Activated CD8-positive, alpha-beta T cell treated with anti-CD3 and anti-CD28 coated beads for 36 hours (primary cell): ENCODE measurements around the gene SARS1. TPM values are rescaled to one million over a fixed set of nuclear protein-coding genes. Genes with fewer than 3 reads are reported as not detected.
A peak's percentile ranks its signal among the peaks of the same experiment; 100 is the strongest.
"Not testable (repeated sequence)": the region's sequence is repeated elsewhere in the genome, so short reads cannot be mapped to it uniquely, and the experiment has no call there.

Experiments
- ATAC-seq: fragments of 200-7000 bp; cut with Tn5 transposase; one replicate; pipeline ENCODE4 v1.10.0; 2021; ENCODE audit warnings: mild to moderate bottlenecking, moderate library complexity
- CTCF ChIA-PET: fragments of 350-600 bp; sonication (Branson Sonifier 250); formaldehyde crosslinking; loops from one replicate; lab custom pipeline; 2021; ENCODE audit warnings: antibody characterized with exemption; lab: Charles Lee
- POLR2A ChIA-PET: fragments of 350-600 bp; sonication (Branson Sonifier 250); formaldehyde crosslinking; loops from one replicate; lab custom pipeline; 2021; ENCODE audit warnings: antibody characterized with exemption; lab: Charles Lee
- DNase-seq: peaks from one replicate; pipeline ENCODE4 v3.0.0-alpha.2; 2020
- H3K27ac Mint-ChIP-seq: one replicate; pipeline ENCODE4 v1.8.0; 2021; ENCODE audit warnings: mild to moderate bottlenecking, mixed read lengths
- H3K27me3 Mint-ChIP-seq: one replicate; pipeline ENCODE4 v1.8.0; 2021; ENCODE audit warnings: mixed read lengths
- H3K36me3 Mint-ChIP-seq: one replicate; pipeline ENCODE4 v1.8.0; 2021; ENCODE audit warnings: low read depth, mixed read lengths
- H3K4me1 Mint-ChIP-seq: one replicate; pipeline ENCODE4 v1.8.0; 2021; ENCODE audit warnings: low read depth, mixed read lengths
- H3K4me3 Mint-ChIP-seq: one replicate; pipeline ENCODE4 v1.8.0; 2021; ENCODE audit warnings: mild to moderate bottlenecking, moderate library complexity, mixed read lengths
- H3K9me3 Mint-ChIP-seq: one replicate; pipeline ENCODE4 v1.8.0; 2021; ENCODE audit warnings: mixed read lengths
- intact Hi-C: fragments of 100-400 bp; cut with micrococcal nuclease; formaldehyde crosslinking; loops from one replicate; pipeline ENCODE4 v1.10.0; 2022
- total RNA-seq, 2 experiments: library from RNA; stranded (reverse); gene quantifications; one replicate each; pipeline ENCODE4 v1.2.3, GENCODE V29; 2021
- TF ChIP-seq, protein P1 (sequence below): fragments of 200-600 bp; IDR thresholded peaks from one replicate; pipeline ENCODE4 v1.8.0; 2022; ENCODE audit warnings: antibody characterized with exemption, mild to moderate bottlenecking

Gene SARS1
- total RNA-seq, 2 experiments from 2014 or later: 226 to 228 TPM

DNA sequence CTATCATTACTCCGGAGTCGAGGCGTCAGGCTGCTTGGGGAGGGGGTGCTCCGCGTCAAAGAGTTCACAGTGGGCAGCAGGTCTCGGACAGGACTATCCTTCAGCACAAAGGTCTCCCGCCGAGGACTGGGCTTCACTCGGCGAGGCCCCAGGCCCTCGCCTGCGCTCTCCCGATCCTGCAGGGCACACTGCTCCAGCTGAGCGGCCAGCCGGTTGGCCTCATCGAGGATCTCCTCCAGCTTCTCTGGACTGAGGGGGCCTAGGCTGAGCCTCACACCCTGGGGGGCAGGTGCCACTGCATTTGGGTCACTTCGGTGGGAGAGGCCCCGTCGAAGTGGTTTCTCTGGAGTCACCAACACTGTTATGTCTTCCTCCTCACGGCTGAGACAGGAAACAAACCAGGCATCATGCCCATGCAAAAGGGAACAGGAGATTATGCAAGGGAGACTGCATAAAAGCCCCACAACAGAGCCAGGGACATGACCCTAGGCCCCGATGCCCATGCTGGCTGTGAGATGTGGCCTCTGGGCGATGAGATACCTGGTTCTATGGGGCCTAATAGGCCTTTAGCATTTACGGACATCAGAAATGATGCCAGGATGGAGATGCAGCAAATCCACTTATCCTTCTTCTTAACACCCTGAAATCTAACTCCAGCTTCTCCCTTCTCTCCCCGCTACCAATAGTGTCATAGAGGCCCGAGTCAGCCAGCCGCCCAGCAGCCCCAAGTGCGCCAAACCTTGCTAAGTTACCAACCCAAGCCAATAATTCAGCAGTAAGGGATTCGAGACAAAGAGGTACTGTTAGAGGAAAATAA is 68.2 kb downstream of the SARS1 start:
- peak overlapping the region; percentile 79 for H3K4me3 Mint-ChIP-seq
- H3K36me3 Mint-ChIP-seq: no peaks in the 10 kb centered on the region
- H3K27me3 Mint-ChIP-seq: no peaks in the 10 kb centered on the region
- no peak for DNase-seq
- H3K4me1 Mint-ChIP-seq: peaks cover 15% of the 10 kb centered on the region
- H3K27ac Mint-ChIP-seq: no peak overlapping the region
- H3K9me3 Mint-ChIP-seq: no peaks in the 10 kb centered on the region
- intact Hi-C loops: no loop called here
- ChIA-PET CTCF (interaction anchor here (1.0 to 3.3 kb wide), 8 partner anchors 23 to 212 kb away, joined by 3 to 52 read pairs (median 5); partner anchors contain the start of genes CYB561D1 and SORT1), POLR2A (interaction anchor here (1.1 kb wide), 2 partner anchors 116 to 181 kb away, joined by 3 to 5 read pairs; partner anchors contain the start of gene SORT1)
- ATAC-seq: no peak
- TF ChIP-seq, protein P1, sequence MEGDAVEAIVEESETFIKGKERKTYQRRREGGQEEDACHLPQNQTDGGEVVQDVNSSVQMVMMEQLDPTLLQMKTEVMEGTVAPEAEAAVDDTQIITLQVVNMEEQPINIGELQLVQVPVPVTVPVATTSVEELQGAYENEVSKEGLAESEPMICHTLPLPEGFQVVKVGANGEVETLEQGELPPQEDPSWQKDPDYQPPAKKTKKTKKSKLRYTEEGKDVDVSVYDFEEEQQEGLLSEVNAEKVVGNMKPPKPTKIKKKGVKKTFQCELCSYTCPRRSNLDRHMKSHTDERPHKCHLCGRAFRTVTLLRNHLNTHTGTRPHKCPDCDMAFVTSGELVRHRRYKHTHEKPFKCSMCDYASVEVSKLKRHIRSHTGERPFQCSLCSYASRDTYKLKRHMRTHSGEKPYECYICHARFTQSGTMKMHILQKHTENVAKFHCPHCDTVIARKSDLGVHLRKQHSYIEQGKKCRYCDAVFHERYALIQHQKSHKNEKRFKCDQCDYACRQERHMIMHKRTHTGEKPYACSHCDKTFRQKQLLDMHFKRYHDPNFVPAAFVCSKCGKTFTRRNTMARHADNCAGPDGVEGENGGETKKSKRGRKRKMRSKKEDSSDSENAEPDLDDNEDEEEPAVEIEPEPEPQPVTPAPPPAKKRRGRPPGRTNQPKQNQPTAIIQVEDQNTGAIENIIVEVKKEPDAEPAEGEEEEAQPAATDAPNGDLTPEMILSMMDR: no peak

DNA sequence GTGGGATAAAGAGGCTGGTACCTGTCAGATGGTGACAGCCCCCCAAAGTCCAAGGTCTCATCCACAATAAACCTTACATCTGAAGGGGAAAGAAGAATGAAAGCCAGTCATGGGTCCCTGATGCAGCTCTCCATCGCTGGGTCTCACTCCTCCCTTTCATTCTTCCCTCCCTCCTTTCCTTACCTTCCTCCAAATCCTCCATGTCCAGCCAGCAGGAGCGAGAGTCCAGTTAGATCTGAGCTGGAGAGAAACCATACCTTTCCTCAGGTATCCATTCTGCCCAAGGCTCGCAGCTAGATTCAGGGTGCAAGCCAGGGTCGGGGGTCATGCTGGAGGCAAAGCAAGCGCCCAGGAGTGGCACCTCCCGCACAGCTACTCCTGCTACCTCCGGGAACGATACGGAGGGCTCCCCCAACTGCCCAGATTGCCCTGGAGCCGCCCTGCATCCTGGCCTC is 68.8 kb downstream of the SARS1 start:
- no peaks in the 10 kb centered on the region for H3K36me3 Mint-ChIP-seq
- TF ChIP-seq, protein P1: no peak
- DNase-seq: no peak
- intact Hi-C loops: no loop called here
- H3K4me1 Mint-ChIP-seq: peaks cover 11% of the 10 kb centered on the region
- no peak for ATAC-seq
- ChIA-PET POLR2A (interaction anchor here (1.1 to 1.6 kb wide), 3 partner anchors 24 to 182 kb away, joined by 3 to 5 read pairs (median 3); partner anchors contain the start of genes MYBPHL and SORT1), CTCF (interaction anchor here (0.8 to 3.3 kb wide), 12 partner anchors 11 to 250 kb away, joined by 3 to 52 read pairs (median 5); partner anchors contain the start of genes CYB561D1 and SORT1)
- no peak overlapping the region for H3K27ac Mint-ChIP-seq
- no peaks in the 10 kb centered on the region for H3K9me3 Mint-ChIP-seq
- no peaks in the 10 kb centered on the region for H3K27me3 Mint-ChIP-seq
- H3K4me3 Mint-ChIP-seq: peak overlapping the region; percentile 79

DNA sequence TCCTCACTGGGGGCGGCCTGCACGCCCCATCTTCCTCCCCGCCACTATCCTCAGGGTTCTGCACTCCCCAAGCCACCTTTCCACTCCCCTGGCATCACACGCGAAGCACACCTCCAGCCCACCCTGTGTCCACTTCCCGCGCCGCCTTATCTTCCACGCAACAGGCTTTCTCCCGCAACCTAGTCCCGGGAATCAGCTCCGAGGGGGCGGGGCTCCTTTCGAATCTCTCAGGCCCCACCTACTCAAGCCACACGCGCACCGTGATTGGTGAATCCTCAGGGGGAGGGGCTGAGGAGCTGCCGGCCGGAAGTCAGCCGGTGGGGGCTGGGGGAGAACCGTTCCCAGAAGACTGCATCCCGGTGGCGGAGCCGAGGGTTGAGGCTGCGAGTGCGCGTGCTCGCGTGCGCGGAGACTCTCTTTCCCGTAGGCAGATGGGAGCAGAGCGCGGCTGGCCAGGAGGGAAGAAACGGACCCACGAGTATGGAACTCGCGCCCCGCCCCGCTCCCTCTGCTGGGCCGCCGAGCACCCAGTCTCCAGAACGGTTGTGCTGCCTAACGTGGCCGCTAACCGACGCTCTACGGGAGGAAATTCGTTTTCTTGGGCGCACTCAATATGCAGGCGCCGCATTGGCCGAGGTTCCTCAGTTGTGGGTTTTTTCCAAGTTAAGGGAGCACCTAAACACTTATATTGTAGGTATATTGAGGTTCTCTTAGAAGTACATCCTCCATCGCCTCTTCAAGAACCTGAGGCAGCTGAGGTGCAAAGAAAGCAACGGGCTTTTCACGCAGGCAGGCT is 69.4 kb downstream of the SARS1 start, which contains the start of gene PSRC1:
Gene PSRC1, minus strand, starts transcription at position 194 of the 796 bp plus-strand sequence.
- TF ChIP-seq, protein P1: peak; percentile 58
- Mint-ChIP-seq H3K36me3 (no peaks in the 10 kb centered on the region), H3K9me3 (no peaks in the 10 kb centered on the region), H3K4me1 (peaks cover 11% of the 10 kb centered on the region), H3K4me3 (peak within 1 kb of the TSS; percentile 79), H3K27ac (peak within 1 kb of the TSS; percentile 90), H3K27me3 (no peaks in the 10 kb centered on the region)
- ATAC-seq (peak; percentile 98), DNase-seq (peak; percentile 93)
- ChIA-PET CTCF (interaction anchor here (0.8 to 3.3 kb wide), 13 partner anchors 10 to 249 kb away, joined by 3 to 52 read pairs (median 5); partner anchors contain the start of genes CYB561D1 and SORT1), POLR2A (interaction anchor here (0.8 to 1.6 kb wide), 3 partner anchors 10 to 115 kb away, joined by 3 to 5 read pairs (median 3); partner anchors contain the start of genes MYBPHL and SORT1)
- intact Hi-C loops: no loop called here

DNA sequence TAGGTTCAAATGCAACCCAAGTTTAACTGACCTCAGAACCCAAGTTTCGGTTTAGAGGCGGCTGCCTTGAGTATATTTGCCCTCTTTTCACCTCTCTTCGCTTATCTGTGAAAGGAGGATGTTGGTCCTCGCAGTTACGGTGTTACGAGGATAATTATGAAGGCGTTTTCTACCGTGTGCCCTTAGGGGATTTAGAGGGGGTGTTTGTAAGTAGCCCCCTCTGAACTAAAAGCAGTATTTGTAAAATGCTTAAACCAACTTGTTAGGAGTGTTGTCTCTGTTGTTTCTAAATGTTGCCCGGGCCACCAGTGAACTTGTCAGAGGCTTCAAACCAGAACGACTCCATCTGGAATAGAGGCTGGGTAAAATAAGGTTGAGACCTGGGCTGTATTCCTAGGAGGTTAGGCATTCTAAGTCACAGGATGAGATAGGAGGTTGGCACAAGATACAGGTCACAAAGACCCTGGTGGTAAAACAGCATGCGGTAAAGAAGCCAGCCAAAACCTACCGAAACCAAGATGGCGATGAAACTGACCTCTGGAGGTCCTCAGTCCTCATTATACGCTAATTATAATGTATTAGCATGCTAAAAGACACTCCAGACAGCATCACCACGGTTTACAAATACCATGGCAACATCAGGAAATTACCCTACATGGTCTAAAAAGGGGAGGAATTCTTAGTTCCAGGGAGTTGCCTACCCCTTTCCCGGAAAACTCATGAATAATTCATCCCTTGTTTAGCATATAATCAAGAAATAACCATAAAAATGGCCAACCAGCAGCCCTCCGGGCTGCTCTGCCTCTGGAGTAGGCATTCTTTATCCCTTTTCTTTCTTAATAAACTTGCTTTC is 70.3 kb downstream of the SARS1 start:
- POLR2A ChIA-PET: interaction anchor here (0.8 to 1.6 kb wide), 2 partner anchors 11 to 22 kb away, joined by 3 read pairs; partner anchors contain the start of gene MYBPHL
- intact Hi-C loops: no loop called here
- no peak for DNase-seq
- peak; percentile 28 for ATAC-seq
- Mint-ChIP-seq H3K9me3 (no peaks in the 10 kb centered on the region), H3K36me3 (no peaks in the 10 kb centered on the region), H3K27ac (peak overlapping the region; percentile 90), H3K27me3 (no peaks in the 10 kb centered on the region), H3K4me3 (peak overlapping the region; percentile 79), H3K4me1 (peaks cover 11% of the 10 kb centered on the region)
- TF ChIP-seq, protein P1: no peak
- CTCF ChIA-PET: interaction anchor here (0.8 to 3.3 kb wide), 3 partner anchors 116 to 248 kb away, joined by 3 to 52 read pairs (median 9); partner anchors contain the start of gene SORT1

DNA sequence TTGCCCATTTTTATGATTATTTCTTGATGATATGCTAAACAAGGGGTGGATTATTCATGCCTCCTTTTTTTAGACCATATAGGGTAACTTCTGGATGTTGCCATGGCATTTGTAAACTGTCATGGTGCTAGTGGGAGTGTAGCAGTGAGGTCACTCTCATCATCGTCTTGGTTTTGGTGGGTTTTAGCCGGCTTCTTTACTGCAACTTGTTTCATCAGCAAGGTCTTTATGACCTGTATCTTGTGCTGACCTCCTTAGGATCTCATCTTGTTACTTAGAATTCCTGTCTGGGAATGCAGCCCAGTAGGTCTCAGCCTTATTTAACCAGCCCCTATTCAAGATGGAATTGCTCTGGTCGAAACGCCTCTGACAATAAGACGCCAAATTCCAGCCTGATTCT is 73.0 kb downstream of the SARS1 start:
- ATAC-seq, CTCF ChIA-PET, H3K36me3 Mint-ChIP-seq: not testable (repeated sequence)

More for the DNA sequence above, 73.0 kb downstream of the SARS1 start:
- H3K4me3 Mint-ChIP-seq, POLR2A ChIA-PET, H3K9me3 Mint-ChIP-seq, H3K27me3 Mint-ChIP-seq, H3K27ac Mint-ChIP-seq, DNase-seq, intact Hi-C loops: not testable (repeated sequence)
- H3K4me1 Mint-ChIP-seq: peaks cover 11% of the 10 kb centered on the region
